Measurements from ENCODE around the gene CTSL.

The CTSL gene

GRCh38 chr9:87725900-87726709, at the start of gene CTSL:
Gene CTSL (plus strand): TSS chr9:87726119. CDS start chr9:87727604, 1,485 bp downstream.
- DNase-seq: peak; percentile 71 to 74

GRCh38 chr9:87676976-87677775, 48.7 kb upstream of the CTSL start:
- no peak for DNase-seq

- DNase-seq: no peak
Observed at GRCh38 chr9:87677776-87678587, 47.9 kb upstream of the CTSL start.

- peak; percentile 36 to 69 for DNase-seq
Observed at GRCh38 chr9:87678650-87679355, 47.1 kb upstream of the CTSL start.

- DNase-seq: no peak
Observed at GRCh38 chr9:87681271-87682061, 44.5 kb upstream of the CTSL start.

GRCh38 chr9:87682085-87682484, 43.8 kb upstream of the CTSL start:
- no peak for DNase-seq

GRCh38 chr9:87682618-87683017, 43.3 kb upstream of the CTSL start:
- DNase-seq: no peak

- no peak for DNase-seq
Observed at GRCh38 chr9:87683751-87684626, 41.9 kb upstream of the CTSL start.

GRCh38 chr9:87684627-87685219, 41.2 kb upstream of the CTSL start:
- peak; percentile 30 to 34 for DNase-seq

- DNase-seq: peak in 1 of 2 donors; percentile 39
Observed at GRCh38 chr9:87685441-87685840, 40.5 kb upstream of the CTSL start.

- peak; percentile 60 to 67 for DNase-seq
Observed at GRCh38 chr9:87685871-87686519, 39.9 kb upstream of the CTSL start.

- no peak for DNase-seq
Observed at GRCh38 chr9:87686520-87687090, 39.3 kb upstream of the CTSL start.

- DNase-seq: no peak
Observed at GRCh38 chr9:87687207-87687606, 38.7 kb upstream of the CTSL start.

GRCh38 chr9:87694236-87694755, 31.6 kb upstream of the CTSL start:
- DNase-seq: no peak

- no peak for DNase-seq
Observed at GRCh38 chr9:87695523-87695922, 30.4 kb upstream of the CTSL start.

GRCh38 chr9:87696641-87697040, 29.3 kb upstream of the CTSL start:
- DNase-seq: no peak

GRCh38 chr9:87698069-87698809, 27.7 kb upstream of the CTSL start:
- DNase-seq: no peak

GRCh38 chr9:87699835-87700234, 26.1 kb upstream of the CTSL start:
- no peak for DNase-seq
